ENCODE measurements around the gene RHBDF2. TPM values are rescaled to one million over a fixed set of nuclear protein-coding genes. Genes with fewer than 3 reads are reported as not detected.
A peak's percentile ranks its signal among the peaks of the same experiment; 100 is the strongest.

RHBDF2 gene
- total RNA-seq, 6 experiments from 2014 or later = 7.1 to 18.6 (median 11.0) TPM

- H3K36me3 ChIP-seq = no peaks in the 10 kb centered on the region
- H3K4me1 ChIP-seq = peaks cover 0 to 11% (median 0%) of the 10 kb centered on the region in 4 donors
- H3K9me3 ChIP-seq = no peaks in the 10 kb centered on the region
- H3K4me3 ChIP-seq = no peak overlapping the region
- no peaks in the 10 kb centered on the region for H3K27me3 ChIP-seq
- TF ChIP-seq POLR2A (IDR thresholded peaks at IDR 0.05) (no peak), CTCF (IDR thresholded peaks at IDR 0.05) (no peak)
- no peak for ATAC-seq
- 90% methylated on average over 1 of the region's 1 CpG for WGBS (ENCODE audit: insufficient coverage, low coverage, low lambda C conversion rate, missing lambda C conversion rate)
- no peak overlapping the region for H3K27ac ChIP-seq
- no peak for DNase-seq
- intact Hi-C loops (cut with DNase I) = no loop called here
Measured at GRCh38 chr17:76428511-76428910, 72.7 kb downstream of the RHBDF2 start.

- H3K27ac ChIP-seq = no peak overlapping the region
- H3K4me1 ChIP-seq = peaks cover 0 to 11% (median 0%) of the 10 kb centered on the region in 4 donors
- TF ChIP-seq CTCF (IDR thresholded peaks at IDR 0.05) (no peak), POLR2A (IDR thresholded peaks at IDR 0.05) (no peak)
- WGBS (ENCODE audit: insufficient coverage, low coverage, low lambda C conversion rate, missing lambda C conversion rate) = 62% methylated on average over 8 of the region's 8 CpGs
- ATAC-seq = peak in 2 of 4 donors; percentile 54 to 55
- H3K27me3 ChIP-seq = no peaks in the 10 kb centered on the region
- H3K36me3 ChIP-seq = no peaks in the 10 kb centered on the region
- H3K9me3 ChIP-seq = no peaks in the 10 kb centered on the region
- intact Hi-C loops (cut with DNase I) = no loop called here
- H3K4me3 ChIP-seq = no peak overlapping the region
- no peak for DNase-seq
Measured at GRCh38 chr17:76427501-76428231, 73.6 kb downstream of the RHBDF2 start.

- Histone ChIP-seq H3K27me3 (no peaks in the 10 kb centered on the region), H3K4me1 (peaks cover 0 to 11% (median 0%) of the 10 kb centered on the region in 4 donors), H3K36me3 (no peaks in the 10 kb centered on the region), H3K4me3 (no peak overlapping the region), H3K9me3 (no peaks in the 10 kb centered on the region), H3K27ac (no peak overlapping the region)
- ATAC-seq = no peak
- intact Hi-C loops (cut with DNase I) = no loop called here
- DNase-seq = no peak
- TF ChIP-seq POLR2A (IDR thresholded peaks at IDR 0.05) (no peak), CTCF (IDR thresholded peaks at IDR 0.05) (no peak)
- WGBS (ENCODE audit: insufficient coverage, low coverage, low lambda C conversion rate, missing lambda C conversion rate) = 93% methylated on average over 3 of the region's 3 CpGs
Measured at GRCh38 chr17:76426853-76427252, 74.4 kb downstream of the RHBDF2 start.

GRCh38 chr17:76422860-76423259 lies 78.4 kb downstream of the RHBDF2 start:
- TF ChIP-seq CTCF (IDR thresholded peaks at IDR 0.05) (no peak), POLR2A (IDR thresholded peaks at IDR 0.05) (no peak)
- no peak overlapping the region for H3K27ac ChIP-seq
- WGBS (ENCODE audit: insufficient coverage, low coverage, low lambda C conversion rate, missing lambda C conversion rate) = 92% methylated on average over 5 of the region's 6 CpGs
- H3K4me1 ChIP-seq = peaks cover 0 to 5% (median 0%) of the 10 kb centered on the region in 4 donors
- DNase-seq (no peak), ATAC-seq (no peak)
- no peak overlapping the region for H3K4me3 ChIP-seq
- intact Hi-C loops (cut with DNase I) = no loop called here
- H3K9me3 ChIP-seq = no peaks in the 10 kb centered on the region
- no peaks in the 10 kb centered on the region for H3K36me3 ChIP-seq
- no peaks in the 10 kb centered on the region for H3K27me3 ChIP-seq
